Psoas muscle (tissue), 8 donors: Measurements from ENCODE around the gene CNPY1. TPM values are rescaled to one million over a fixed set of nuclear protein-coding genes. Genes with fewer than 3 reads are reported as not detected.

Experiments
- ATAC-seq, 4 donors: fragments of 200-7000 bp; cut with Tn5 transposase; one replicate each; pipeline ENCODE4 v1.9.1; 2020; ENCODE audit warnings: moderate library complexity in 3 of 4, mild to moderate bottlenecking in 2 of 4
- DNase-seq, 2 donors: peaks; one replicate each; pipeline ENCODE4 v3.0.0-alpha.2; 2020
- H3K27ac ChIP-seq: fragments of 200-600 bp; one replicate; pipeline ENCODE4 v1.8.0; 2022
- H3K27me3 ChIP-seq, 3 donors: fragments of 200-600 bp in 1 of 3; one replicate each; pipeline versions ENCODE4 v1.6.1 to v1.8.0; 2013 to 2022; ENCODE audit warnings: low read length in 2 of 3, mild to moderate bottlenecking in 2 of 3, moderate library complexity in 1 of 3; ENCODE audit not compliant: insufficient read depth in 3 of 3
- H3K36me3 ChIP-seq, 2 donors: fragments of 200-600 bp in 1 of 2; one replicate each; pipeline versions ENCODE4 v1.6.1 to v1.8.0; 2013 to 2022; ENCODE audit warnings: low read depth in 1 of 2, mild to moderate bottlenecking in 1 of 2, moderate library complexity in 1 of 2; ENCODE audit not compliant: insufficient read depth in 1 of 2
- H3K4me1 ChIP-seq: fragments of 200-600 bp; one replicate; pipeline ENCODE4 v1.8.0; 2022
- H3K4me3 ChIP-seq: fragments of 200-600 bp; one replicate; pipeline ENCODE4 v1.8.0; 2022; ENCODE audit warnings: mild to moderate bottlenecking
- H3K9me3 ChIP-seq: fragments of 200-600 bp; one replicate; pipeline ENCODE4 v1.8.0; 2022
- WGBS, 3 donors: extraction: QIAGEN DNeasy Blood & Tissue Kit; methylation state at CpG; one replicate each; pipeline versions ENCODE4 v1.1.6 to v1.1.7; 2013; 5-methylcytosine and 5-hydroxymethylcytosine counted together
- intact Hi-C, 2 donors: fragments of 100-400 bp; cut with DNase I; formaldehyde crosslinking; loops; one replicate each; pipeline versions ENCODE4 v1.11.0 to v1.14.2; 2022
- polyA plus RNA-seq, 3 donors: library from polyadenylated mRNA; stranded (reverse); fragments of 200-250 nt; gene quantifications; one replicate each; pipeline ENCODE4 v1.2.3, GENCODE V29; 2013
- total RNA-seq, 4 donors: library from RNA; stranded (reverse); fragmentation: NEBNext Ultra II Directional in 2 of 4; extraction: Animal tissue kit (Norgen Biotek cat#: 25700) in 2 of 4; gene quantifications; one replicate each; pipeline versions ENCODE4 v1.2.1 to v1.2.4, GENCODE V29; 2021 to 2023
- TF ChIP-seq, protein P1 (sequence below): fragments of 200-600 bp; IDR thresholded peaks from one replicate; pipeline ENCODE4 v1.8.0; 2022; ENCODE audit warnings: antibody characterized with exemption
- donor health status: healthy with polysubstance abuse.
- donor health status: DM: no; HTN: no; CAD: no; lungs with moderate emphysema.
- donor health status: Bipolar disorder and iron deficiency.
- donor health status: healthy.
- donor health status: DM: yes; HTN: yes; CAD: no.
- donor health status: DM: no; HTN: no; CAD: no.
- donor health status: DM: no; HTN: no; CAD: no.
- donor health status: DM: yes; HTN: yes; CAD: no.

Gene CNPY1
- total and polyA plus RNA-seq, 7 donors: not detected

DNA sequence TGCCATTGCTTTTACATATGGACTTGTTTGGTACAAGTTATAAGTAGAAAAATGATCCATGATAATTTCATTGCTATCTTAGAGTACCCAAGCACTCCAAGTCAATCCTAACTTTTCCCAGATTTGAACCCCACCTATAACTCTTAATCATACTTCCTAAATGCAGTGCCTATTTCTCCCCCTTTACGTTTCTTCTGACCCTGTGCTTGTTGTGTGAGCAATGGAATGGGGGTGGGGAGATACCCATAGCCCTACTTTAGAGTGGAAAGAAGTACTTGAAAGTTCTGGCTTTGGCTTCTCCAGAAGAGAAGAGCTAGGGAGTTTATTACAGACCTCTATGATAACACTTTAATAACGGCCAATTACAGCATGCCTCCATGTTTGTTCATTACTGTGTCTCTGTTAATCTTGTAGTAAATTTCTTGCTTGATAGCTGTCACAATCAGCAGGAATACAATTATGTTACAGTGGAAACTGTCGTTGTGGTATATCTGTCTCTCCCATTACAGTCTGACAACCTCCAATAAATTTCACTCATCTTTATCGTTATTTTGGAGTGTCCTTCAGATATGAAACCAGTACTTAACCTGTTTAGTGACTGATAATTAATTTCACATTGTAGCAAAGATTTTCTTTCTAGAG lies 34.0 kb downstream of the CNPY1 start:
- no peaks in the 10 kb centered on the region for H3K9me3 ChIP-seq
- no peak overlapping the region for H3K4me3 ChIP-seq
- 30 to 50% (median 39%) methylated on average over 4 of the region's 4 CpGs for WGBS, 3 donors
- H3K27ac ChIP-seq: no peak overlapping the region
- TF ChIP-seq, protein P1, sequence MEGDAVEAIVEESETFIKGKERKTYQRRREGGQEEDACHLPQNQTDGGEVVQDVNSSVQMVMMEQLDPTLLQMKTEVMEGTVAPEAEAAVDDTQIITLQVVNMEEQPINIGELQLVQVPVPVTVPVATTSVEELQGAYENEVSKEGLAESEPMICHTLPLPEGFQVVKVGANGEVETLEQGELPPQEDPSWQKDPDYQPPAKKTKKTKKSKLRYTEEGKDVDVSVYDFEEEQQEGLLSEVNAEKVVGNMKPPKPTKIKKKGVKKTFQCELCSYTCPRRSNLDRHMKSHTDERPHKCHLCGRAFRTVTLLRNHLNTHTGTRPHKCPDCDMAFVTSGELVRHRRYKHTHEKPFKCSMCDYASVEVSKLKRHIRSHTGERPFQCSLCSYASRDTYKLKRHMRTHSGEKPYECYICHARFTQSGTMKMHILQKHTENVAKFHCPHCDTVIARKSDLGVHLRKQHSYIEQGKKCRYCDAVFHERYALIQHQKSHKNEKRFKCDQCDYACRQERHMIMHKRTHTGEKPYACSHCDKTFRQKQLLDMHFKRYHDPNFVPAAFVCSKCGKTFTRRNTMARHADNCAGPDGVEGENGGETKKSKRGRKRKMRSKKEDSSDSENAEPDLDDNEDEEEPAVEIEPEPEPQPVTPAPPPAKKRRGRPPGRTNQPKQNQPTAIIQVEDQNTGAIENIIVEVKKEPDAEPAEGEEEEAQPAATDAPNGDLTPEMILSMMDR: no peak
- H3K4me1 ChIP-seq: no peaks in the 10 kb centered on the region
- DNase-seq (no peak), ATAC-seq (no peak)
- intact Hi-C loops: no loop called here
- H3K27me3 ChIP-seq: peaks cover 5 to 88% (median 25%) of the 10 kb centered on the region in 3 donors
- no peaks in the 10 kb centered on the region for H3K36me3 ChIP-seq

DNA sequence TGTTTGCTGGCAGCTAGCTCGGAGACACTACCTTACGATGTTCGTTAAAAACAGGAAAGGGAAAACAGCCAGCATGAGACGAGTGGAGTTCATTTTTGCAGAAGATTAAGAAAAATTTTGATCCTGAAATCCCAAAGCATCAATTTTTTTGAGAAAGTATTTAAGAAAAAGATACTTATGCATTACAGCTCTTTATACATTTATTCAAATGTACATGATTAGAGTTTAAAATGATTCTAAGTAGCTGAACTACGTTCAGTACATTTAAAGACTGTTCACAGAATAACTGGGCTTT lies 34.7 kb downstream of the CNPY1 start:
- intact Hi-C loops: no loop called here
- Histone ChIP-seq H3K27me3 (peaks cover 12 to 91% (median 26%) of the 10 kb centered on the region in 3 donors), H3K9me3 (no peaks in the 10 kb centered on the region), H3K36me3 (no peaks in the 10 kb centered on the region), H3K4me3 (no peak overlapping the region), H3K4me1 (no peaks in the 10 kb centered on the region), H3K27ac (no peak overlapping the region)
- ATAC-seq (no peak), DNase-seq (no peak)
- TF ChIP-seq, protein P1: no peak
- WGBS, 3 donors: 33 to 38% (median 38%) methylated on average over 5 of the region's 5 CpGs

DNA sequence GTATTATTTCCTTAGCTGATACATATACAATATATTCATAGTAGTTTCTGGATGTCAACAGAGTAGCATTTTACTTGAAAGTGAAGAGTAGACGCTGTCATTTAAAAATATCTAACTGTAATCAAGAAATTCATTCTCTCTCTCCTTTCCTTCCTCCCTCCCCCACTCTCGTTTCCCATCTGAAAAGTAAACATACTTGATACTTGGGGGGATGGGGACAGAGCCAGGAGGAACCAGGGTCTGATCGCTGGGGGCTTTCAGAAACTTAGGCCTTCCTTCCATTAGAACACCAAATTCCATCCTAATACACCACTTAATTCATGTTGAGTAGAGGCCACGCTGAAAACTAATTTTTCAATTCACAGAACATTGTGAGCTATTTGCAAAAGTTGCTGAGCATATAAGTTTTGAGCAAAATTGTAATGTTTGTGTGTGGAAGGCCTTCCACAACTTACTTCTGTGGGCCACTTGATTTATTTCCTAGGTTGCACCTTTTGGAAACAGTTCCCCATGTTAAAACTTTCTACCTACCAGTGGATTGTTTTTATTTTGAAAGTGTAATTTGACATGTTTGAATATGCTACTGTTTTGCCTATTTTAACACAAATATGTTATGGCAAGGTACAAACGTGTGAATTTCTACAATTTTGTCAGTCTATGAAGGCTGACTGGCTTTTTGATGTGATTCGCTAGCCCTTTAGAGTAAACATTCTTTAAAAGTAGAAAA lies 35.2 kb downstream of the CNPY1 start:
- Histone ChIP-seq H3K27me3 (peaks cover 14 to 93% (median 23%) of the 10 kb centered on the region in 3 donors), H3K4me3 (no peak overlapping the region), H3K27ac (no peak overlapping the region), H3K4me1 (no peaks in the 10 kb centered on the region), H3K9me3 (no peaks in the 10 kb centered on the region), H3K36me3 (no peaks in the 10 kb centered on the region)
- WGBS, 3 donors: 22 to 37% (median 23%) methylated on average over 6 of the region's 6 CpGs
- intact Hi-C loops: no loop called here
- DNase-seq (no peak), ATAC-seq (no peak)
- TF ChIP-seq, protein P1: no peak

DNA sequence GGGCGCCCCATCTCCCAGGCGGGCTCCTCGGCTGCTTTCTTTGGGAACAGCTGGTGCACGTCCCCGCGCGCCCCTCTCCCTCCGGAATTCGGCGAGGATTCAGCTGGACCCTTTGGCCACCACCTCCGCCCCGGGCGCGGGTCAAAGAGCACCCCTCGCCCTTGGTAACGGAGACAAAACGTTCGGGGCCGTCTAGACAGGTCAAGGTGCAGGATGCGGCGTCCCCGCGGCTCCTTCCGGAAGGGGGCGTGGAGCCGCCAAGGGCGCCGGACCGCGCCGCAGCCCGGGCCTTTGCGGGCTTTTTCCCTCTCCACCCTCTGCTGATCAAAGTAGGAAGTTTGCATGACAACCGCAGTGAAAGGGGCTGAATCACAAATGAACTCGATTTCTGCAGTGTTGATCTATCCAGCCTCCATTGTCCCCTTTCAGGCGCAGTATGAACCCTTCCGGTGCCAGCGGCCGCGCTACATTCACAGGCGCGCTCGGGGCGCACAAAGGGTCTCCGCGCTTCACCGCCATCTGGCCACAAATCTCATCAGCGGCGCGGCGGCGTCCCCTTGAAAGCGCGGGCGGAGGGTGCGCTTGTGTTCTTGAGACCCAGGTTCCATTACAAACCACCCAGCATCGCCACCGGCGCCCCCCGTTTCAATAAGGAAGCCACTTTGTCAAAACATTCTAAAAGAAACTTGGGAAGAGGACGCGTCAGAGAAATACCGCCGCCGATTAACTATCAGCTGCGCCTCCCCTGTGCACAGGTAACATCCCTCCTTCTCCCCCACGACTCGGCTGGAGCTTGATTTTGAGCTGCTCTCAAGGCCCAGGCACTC lies 36.4 kb downstream of the CNPY1 start:
- no peaks in the 10 kb centered on the region for H3K4me1 ChIP-seq
- intact Hi-C loops: no loop called here
- WGBS, 3 donors: 2 to 3% (median 3%) methylated on average over 64 to 68 of the region's 68 CpGs
- no peaks in the 10 kb centered on the region for H3K36me3 ChIP-seq
- DNase-seq: no peak
- no peak overlapping the region for H3K27ac ChIP-seq
- ATAC-seq: no peak
- H3K27me3 ChIP-seq: peaks cover 14 to 95% (median 17%) of the 10 kb centered on the region in 3 donors
- TF ChIP-seq, protein P1: no peak
- no peaks in the 10 kb centered on the region for H3K9me3 ChIP-seq
- peak overlapping the region; percentile 26 for H3K4me3 ChIP-seq
